ENCODE results near the gene LMBR1L.

LMBR1L gene

DNA sequence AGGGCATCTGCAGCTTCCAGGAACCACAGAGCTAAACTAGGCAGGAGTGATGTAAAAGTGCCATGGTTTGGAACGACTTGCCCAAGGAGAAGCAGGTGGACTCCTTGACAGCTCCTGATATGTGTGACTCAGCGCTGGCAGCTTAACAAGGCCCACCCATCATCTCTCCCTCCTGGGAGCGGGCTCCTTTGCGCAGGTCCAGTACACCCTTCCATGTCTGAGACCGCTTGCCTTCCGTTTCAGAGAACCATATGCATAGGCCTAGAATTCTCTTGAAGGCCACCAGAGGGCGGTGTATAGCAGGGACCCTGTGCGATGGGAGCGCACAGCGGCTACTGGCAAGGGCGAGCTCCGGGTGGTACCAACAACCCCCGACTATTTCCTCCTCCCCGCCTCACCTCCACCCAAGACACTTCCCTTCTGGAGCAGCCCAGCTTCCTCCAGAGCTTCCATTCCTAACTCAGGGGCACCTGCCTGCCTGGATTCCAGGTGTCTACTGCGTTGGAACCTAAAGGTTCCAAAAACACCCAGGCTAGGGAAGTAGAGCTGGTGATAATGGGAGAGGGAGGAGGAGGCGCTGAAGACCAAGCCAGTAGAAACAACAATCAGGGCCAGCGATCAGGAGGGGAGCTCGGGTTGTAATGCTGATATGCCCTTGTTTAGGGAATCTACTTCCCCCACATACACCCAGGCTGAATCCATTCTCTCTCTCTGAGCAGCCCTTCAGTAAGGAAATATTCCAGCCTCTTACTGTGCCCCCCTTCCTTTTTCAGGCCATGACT, 22.3 kb downstream of the LMBR1L start:
- peak; percentile 89 for TF ChIP-seq CTCF (IDR thresholded peaks at IDR 0.05; ENCODE audit: borderline replicate concordance, control extremely low read depth, extremely low read depth, insufficient read depth, missing control alignments)
- peak; percentile 84 for DNase-seq (ENCODE audit: low spot score)
- in situ Hi-C loops (cut with MboI; ENCODE audit: low sequenced_read_pairs, unreplicated experiment): no loop called here

- in situ Hi-C loops (cut with MboI; ENCODE audit: low sequenced_read_pairs, unreplicated experiment): no loop called here
- no peak for DNase-seq (ENCODE audit: low spot score)
- TF ChIP-seq CTCF (IDR thresholded peaks at IDR 0.05; ENCODE audit: borderline replicate concordance, control extremely low read depth, extremely low read depth, insufficient read depth, missing control alignments): no peak
These were observed 24.5 kb downstream of the LMBR1L start for GRCh38 chr12:49086116-49086515.

DNA sequence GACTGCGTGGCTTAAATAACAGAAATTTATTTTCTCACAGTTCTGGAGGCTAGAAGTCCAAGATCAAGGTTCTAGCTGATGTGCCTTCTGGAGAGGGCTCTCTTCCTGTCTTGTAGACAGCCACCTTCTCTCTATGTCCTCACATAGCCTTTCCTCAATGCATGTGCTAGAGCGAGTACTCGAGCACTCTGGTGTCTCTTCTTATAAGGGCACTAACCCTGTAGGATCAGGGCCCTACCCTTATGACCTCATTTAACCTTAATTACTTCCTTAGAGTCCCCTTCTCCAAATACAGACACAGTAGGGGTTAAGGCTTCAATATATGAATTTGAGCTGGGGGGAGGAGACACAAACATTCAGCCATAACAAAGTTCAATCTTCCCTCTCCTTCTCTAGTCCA, 26.2 kb downstream of the LMBR1L start:
- TF ChIP-seq CTCF (IDR thresholded peaks at IDR 0.05; ENCODE audit: borderline replicate concordance, control extremely low read depth, extremely low read depth, insufficient read depth, missing control alignments): no peak
- in situ Hi-C loops (cut with MboI; ENCODE audit: low sequenced_read_pairs, unreplicated experiment): no loop called here
- DNase-seq (ENCODE audit: low spot score): no peak

DNA sequence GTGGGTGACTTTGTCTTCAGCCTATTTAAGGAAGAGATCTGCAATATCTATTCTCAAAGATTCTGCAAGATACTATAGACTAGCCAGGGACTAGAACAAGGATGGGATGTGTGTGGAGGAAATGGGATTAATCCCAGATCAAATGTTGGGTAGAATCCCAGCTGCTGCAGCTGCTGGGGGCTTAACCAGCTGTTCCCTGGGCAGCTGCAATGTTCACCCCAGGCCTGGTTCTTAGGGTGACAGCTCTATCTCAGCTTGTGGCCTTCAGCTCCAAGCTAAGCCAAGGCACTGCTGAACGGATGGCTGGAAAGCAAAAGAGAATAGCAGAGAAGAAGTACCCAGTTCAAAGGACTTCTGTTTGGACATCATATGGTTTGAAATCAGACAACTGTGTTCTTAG, 30.9 kb downstream of the LMBR1L start:
- TF ChIP-seq CTCF (IDR thresholded peaks at IDR 0.05; ENCODE audit: borderline replicate concordance, control extremely low read depth, extremely low read depth, insufficient read depth, missing control alignments): no peak
- in situ Hi-C loops (cut with MboI; ENCODE audit: low sequenced_read_pairs, unreplicated experiment): no loop called here

GRCh38 chr12:49070971-49071370, 39.7 kb downstream of the LMBR1L start:
- in situ Hi-C loops (cut with MboI; ENCODE audit: low sequenced_read_pairs, unreplicated experiment): no loop called here
- DNase-seq (ENCODE audit: low spot score): no peak
- TF ChIP-seq CTCF (IDR thresholded peaks at IDR 0.05; ENCODE audit: borderline replicate concordance, control extremely low read depth, extremely low read depth, insufficient read depth, missing control alignments): no peak

More for the DNA sequence above, 30.9 kb downstream of the LMBR1L start:
- no peak for DNase-seq (ENCODE audit: low spot score)

DNA sequence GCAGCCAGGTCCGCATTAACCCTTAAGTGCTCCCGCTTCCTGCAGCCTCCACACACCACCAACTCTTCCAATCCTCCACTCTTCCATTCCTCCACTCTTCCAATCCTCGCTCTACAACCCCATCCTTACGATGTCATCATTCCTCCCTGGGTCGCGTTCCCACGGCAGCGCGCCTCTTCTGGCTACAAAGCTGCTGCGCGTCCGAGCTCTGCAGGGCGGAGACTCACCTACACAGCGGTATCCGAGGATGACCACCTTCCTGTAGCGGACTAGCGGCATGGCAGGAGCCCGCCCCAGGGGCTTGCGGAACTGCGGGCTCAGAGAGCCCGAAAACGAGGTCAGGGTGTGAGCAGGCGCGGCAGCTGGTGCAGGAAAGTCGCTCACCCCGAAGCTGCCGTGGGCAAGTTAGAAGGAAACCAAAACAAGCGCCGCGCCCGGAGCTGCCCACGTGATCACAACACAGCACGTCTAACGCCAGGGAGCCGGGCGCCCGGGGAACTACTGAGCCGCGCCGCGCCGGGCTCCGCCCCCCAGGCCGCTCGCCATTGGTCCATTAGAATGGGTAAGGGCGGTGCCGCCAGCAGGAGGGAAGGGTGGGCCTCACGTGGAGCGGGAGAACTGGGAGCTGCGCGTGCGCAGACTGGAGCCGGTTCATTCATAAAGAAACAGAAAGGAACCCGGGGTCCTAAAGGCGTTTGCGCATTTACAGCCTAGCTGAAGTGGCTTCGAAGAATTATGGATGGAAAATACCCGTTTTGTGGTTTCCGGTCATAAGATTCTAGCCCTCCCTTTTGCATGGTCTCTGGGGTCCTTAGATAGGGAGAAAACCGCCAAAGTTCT, 40.9 kb downstream of the LMBR1L start, which contains the start of gene RHEBL1:
Gene RHEBL1, minus strand, starts transcription at position 473 of the 840 bp plus-strand sequence. Its CDS starts 194 bp downstream, at position 279.
- peak; percentile 41 for TF ChIP-seq CTCF (IDR thresholded peaks at IDR 0.05; ENCODE audit: borderline replicate concordance, control extremely low read depth, extremely low read depth, insufficient read depth, missing control alignments)
- peak; percentile 98 for DNase-seq (ENCODE audit: low spot score)
- in situ Hi-C loops (cut with MboI; ENCODE audit: low sequenced_read_pairs, unreplicated experiment): loop anchor here (10.0 kb wide), 1 partner anchor 165 kb away; no protein-coding TSS in a partner anchor
